Measurements from ENCODE around the gene GRB10.
"Not testable (repeated sequence)": the region's sequence is repeated elsewhere in the genome, so short reads cannot be mapped to it uniquely, and the experiment has no call there.

Gene GRB10

DNA sequence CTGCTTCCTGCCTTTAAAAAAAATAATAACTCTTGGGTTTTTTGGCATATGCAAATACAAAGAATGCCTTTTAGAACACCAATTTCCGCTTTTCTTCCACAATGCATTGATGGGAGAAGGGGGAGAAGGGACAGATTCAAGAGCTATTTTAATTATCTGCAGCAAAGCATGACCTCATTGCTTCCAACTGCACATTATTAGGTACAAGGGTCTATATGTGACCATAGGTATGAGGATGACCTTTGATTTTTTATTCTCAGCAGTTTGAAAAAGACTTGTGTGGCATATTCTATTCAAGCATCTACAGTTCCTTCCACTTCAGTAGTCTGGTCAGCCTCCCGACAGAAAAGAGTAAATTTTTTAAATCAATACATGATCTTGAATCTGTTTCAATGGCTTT, 39.7 kb downstream of the GRB10 start:
- DNase-seq (no peak), ATAC-seq (no peak)

DNA sequence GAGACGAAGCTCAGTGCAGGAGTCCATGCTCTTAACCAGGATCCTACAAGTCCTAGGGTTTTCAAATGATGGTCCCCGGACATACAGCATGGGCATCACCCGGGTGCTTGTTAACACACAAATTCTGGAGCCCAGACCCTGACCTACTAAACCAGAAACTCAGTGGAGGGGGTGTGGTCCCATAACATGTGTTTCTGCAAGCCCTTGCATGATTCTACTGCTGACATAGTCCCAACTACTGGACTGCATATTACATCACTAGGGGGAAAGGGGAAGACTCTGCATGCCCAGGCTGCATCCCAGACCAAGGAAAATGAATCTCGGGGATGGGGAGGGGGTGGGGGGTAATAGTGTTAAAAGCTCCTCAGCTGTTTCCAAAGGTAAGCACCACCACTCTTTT, 40.3 kb downstream of the GRB10 start:
- DNase-seq (no peak), ATAC-seq (no peak)

DNA sequence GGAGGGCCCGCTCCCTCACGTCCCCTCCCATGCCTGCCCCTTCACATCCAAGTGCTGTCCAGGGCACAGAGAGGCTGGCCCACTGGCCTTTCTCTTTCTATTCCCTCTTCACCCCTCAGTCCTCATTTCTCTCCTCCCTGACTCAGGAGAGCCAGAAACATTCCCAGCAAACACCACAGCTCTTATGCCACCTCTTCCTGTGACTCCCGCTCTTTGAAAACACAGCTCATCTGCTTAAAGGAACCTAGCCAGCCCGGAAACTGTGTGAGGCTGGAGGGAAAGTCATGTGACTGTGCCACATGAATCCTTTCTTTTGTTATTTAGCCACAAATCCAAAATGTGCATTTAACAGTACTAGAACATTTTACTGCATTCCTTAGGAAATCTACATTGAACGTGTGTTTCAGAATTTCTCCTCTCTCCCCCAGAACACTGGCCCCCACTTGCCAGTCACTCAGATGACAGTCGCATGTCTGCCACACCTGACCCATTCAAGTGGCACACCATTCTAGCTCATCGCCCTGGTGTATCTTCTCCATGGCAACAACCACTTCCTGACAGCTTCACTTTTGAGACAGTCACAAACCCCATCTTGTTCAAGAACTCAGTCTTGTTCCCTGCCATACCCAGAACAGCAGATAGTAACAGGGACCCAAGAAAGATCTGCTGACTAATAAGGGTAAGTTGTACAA, 42.8 kb downstream of the GRB10 start:
- ATAC-seq (peak; percentile 95), DNase-seq (peak; percentile 35)

DNA sequence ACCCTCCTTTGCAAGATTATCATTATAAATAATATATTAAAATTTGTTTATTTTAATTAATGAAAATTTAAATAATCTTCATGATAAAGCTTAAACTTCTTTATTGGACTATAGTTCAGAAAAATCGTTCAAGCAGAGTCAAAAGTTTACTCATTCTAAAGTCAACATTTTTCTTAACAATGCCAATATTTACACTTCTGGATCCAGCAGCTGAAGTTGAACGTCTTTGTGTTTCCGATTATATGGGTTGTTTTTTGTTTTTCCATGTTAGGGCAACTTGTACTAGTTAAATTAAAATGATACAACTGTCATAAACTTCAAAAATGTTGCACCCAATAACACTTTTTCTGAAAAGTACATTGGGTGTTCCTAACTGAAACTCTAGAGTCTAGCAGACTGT, 43.8 kb downstream of the GRB10 start:
- DNase-seq, result no peak
- no peak for ATAC-seq

DNA sequence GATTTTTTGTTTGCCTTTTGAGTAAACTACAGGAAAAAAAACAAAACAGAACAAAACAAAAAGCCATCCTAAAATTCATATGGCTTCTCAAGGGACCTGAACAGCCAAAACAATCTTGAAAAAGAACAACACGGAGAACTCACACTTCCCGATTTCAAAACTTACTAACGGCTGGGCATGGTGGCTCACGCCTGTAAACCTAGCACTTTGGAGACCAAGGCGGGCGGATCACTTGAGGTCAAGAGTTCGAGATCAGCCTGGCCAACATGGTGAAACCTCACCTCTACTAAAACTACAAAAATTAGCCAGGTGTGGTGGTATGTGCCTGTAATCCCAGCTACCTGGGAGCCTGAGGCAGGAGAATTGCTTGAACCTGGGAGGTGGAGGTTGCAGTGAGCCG, 46.9 kb downstream of the GRB10 start:
- ATAC-seq, DNase-seq: not testable (repeated sequence)

DNA sequence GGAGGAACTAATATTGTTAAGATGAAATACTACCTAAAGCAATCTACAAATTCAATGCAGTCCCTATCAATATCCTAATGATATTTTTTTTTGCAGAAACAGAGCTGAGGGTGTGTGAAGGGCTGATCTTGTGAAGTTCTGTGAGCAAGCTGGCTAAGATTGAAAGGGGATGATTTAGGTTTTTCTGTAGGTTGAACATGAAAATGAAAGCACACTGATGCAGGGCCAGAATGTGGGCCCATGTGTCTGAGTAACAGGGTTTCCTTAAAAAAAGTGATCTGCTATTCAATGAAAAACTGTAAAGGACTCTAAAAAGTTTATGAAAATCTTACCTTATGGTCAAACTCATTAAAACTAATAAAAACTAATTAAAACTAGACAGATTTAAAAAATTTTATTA, 47.4 kb downstream of the GRB10 start:
- DNase-seq (no peak), ATAC-seq (no peak)

DNA sequence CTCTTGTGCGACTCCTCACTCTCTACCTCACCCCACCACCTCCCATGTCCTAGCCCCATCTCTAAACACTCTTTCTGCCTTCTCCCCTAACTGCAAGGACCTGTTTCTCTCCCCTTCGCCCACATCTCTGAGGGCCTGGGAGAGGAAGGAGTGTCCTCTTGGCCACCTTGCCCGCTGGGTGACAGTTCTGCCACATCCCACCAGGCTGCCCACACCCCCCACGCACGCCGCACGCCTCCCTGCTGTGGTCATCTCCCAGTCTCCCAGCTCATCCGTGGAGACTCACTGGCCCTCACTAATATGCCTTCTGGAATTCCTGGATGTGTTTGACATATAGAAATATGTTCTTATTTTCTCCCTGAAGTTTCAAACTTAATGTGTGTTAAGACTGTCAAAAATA, 48.5 kb downstream of the GRB10 start:
- ATAC-seq, result no peak
- no peak for DNase-seq

DNA sequence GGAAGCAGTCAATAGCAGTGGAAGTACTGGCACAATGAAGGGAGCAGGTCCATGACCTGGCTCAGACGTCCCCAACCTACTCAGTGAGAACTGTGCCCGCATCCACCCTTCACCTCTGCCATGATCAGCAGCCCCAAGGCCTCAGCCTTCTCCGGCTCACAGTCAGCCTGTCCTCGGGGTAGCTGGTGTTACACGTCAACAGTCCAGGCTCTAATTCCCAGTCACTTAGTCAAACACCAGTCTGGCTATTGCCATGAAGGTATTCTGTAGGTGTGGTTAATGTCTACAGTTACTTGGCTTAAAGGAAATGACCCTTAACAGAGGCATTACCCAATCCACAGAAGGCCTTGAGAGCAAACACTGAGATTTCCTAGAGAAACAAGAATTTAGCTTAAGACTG, 49.1 kb downstream of the GRB10 start:
- ATAC-seq (no peak), DNase-seq (no peak)

DNA sequence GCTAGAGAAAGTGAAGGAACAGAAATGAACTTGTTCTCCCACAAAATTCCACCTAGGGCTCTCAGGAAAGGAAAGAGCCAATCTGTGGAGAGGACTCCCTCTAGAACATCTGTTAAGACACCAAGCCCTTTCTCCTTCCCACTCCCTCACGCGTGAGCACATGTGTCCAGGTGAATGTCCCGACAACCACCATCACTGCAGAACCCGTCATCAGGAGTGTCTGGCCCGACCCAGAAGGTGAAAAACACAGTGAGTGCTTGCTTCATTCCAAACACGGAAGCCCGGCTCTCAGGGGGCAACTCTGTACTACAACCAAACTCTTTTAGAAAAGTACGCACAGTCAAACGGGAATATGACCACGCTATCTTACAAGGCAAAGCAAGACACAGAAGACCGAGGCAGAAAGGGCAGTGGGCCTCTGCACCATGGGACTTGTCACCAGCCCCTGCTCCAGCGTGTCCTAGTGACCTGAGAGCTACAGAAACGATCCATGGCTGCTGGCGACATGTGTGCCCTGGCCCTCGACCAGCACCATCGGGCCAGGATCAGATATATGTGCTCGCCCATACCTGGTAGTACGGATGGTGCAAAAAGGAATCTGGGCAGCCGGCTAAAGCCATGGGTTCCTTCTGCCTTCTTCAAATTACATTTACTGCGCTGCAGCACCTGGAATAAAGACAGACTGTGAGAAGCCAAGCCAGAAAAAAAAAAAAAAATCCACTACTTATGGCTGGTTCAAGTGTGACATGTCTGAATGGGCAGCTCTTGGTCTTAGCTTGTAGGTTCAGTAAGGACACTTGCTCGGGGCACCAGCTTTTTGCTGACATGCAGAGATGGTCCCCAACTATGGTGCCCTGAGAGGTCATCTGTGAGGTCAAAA, 50.8 kb downstream of the GRB10 start:
- peak; percentile 19 for ATAC-seq

DNA sequence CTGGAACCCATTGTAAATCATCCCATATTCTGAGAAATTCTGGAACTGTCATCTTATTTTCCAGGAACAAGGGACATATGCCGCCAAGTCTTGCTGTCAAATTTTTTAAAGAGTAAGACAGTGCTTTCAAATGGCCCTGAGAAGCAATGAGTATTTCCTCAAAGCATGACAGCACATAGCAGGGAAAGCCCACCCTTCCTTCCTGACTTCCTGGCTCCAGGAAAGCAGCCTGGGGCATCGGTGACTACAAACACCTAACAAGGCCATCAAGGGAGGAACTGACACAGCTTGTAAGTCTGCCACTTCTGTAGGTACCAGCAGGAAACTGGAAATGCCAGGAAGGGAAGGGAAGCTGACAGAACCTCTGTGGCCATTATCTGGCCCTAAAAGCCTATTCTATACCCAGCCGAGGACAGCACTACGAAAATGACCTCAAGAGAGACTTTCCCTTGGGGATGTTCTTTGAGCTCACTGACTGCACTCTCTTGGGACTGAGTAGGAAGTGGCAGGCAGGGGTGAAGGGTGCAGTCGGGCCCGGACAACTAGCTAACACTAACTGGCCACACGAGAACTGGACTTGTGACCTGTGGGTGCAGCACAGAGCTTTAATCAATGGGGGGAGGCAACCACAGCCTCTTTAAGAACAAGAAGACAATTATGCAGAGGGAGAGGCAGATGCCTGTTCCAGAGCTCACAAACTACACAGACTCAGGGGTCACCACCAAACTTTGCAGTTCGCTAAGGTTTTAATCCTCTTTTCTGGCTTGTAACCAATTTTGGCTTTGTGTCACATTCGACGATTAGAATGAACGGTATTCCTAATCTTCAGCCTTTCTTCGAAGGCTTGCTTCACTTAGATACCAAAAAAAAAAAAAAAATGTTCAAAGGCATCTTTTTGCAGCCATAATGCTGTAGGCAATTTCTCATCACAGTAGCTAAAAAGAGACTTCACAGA, 52.0 kb downstream of the GRB10 start:
- ATAC-seq (no peak), DNase-seq (no peak)

More for the DNA sequence above, 50.8 kb downstream of the GRB10 start:
- no peak for DNase-seq

DNA sequence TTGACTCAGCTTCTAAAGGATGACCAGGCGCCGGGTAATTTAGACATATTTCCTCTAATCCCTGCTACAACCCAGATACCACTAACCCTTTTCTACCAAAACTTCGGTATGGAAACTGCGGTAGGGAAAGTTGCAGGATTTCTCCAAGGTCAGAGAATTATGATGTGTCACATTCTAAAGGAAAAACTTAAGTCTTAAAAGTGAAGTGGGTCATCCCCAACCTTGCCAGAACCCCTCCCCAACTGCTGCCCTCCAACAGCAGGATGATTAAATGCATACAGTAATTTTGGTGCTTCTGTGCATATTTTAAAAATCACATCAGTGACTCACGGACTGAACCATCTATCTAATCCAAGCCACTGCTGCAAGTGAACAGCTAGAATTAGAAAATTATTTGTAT, 52.7 kb downstream of the GRB10 start:
- no peak for DNase-seq
- ATAC-seq, result no peak

DNA sequence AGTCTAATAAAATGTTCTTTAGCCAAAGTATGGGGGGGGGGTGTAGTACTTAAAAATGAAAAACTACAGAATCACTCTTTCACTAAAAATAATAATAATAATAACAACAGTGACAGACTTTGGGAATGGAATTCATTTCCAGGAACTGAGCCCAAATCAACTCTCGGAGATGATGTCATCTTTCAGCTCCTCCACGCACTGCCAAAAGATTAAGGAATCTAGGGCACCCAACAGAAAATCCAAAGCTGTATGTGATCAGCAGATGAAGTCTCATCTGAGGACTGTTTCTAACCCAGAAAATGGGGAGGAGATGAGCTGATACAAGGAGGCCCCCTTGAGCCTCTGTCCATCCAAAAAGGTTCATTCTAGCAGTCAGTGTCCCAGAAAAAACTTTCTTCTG, 54.5 kb downstream of the GRB10 start:
- ATAC-seq (no peak), DNase-seq (no peak)

DNA sequence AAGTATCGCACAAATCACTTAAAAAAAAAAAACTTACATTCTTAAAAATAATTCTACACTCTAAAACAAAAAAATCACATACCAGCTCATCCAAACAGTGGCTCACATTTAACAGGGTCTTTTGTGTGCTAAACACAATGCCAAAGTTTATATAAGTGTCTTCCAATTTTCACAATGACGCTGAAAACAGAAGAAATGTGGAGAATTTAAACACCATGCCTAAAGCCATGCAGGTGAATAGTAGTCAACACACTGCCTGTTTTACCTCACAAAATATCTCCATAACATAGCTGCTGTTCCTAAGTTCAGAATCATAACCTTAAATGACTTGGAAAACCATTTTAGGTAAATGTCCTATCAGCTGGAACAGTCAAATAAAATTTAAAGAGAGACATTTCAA, 55.0 kb downstream of the GRB10 start:
- ATAC-seq, result no peak
- no peak for DNase-seq

DNA sequence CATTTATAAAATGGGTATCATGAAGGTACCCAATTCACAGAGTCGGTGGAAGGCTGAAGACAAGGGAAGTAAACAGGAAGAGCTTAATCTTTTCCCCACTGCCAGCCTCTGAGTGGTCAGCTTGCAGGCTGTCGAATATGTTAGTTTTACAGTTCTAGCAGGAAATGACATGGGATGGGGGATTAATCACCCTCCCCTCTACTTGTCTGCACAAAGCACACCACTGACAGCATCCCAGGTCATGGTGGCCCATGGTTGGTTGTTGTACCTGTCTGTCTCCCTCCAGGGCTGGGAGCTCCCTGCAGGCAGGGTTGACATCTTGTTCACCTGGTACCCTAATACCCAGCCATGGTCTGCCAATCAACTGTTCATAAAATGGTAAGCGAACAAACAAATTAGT, 55.6 kb downstream of the GRB10 start:
- no peak for DNase-seq
- no peak for ATAC-seq

DNA sequence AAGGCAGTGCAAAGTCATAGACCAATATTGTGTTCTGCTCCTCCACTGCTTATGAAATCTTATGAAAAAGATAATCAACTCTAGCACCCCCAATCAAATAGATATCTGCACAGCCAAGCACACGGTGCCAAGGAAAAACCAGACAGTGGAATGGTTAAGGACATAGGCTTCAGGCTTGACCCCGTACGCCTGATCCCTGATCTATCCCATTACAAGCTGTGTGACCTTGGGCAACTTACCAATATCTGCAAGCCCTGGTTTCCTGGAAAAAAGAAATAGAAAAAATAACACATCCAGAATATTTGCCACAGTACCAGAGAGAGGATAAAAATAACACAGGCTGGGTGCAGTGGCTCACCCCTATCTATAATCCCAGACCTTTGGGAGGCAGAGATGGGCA, 56.9 kb downstream of the GRB10 start:
- ATAC-seq, result no peak
- no peak for DNase-seq

DNA sequence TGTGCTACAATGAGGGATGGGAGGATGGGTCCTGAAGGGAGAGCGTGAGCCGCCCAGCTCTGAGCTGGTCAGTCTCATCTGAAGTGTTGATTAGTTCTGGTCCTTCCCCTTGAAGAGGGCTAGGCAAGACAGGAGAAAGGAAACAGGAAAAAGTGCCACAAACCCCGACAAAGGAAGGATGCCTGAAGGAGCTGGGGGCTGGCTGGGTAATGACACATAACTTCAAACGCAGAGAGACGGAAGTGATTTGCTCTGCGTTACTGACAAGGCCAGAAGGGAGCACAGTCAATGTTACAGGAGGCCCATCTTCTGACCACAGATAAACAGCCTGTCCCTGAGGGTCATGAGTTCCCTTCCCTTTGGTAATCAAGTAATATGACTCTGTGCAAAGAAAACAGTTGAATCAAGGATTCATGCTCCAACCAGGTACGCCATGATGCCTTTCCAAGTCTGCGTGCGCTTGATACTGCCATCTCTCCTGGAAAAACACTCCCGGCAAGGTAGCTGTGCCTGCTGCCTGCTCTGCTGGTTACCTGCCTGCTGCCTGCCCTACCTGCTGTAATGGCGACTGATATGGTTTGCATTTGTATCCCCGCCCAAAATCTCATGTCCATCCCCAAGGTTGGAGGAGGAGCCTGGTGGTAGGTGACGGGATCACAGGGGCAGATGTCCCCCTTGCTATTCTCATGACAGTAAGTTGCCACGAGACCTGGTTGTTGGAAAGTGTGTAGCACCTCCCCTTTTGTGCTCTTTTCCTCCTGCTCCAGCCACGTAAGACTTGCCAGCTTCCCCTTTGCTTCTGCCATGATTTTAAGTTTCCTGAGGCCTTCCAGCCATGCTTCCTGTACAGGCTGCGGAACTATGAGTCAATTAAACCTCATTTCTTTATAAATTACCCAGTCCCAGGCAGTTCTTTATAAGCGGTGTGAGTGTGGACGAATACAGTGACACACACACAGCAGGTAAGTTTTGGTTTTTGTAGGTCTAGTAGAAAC, 57.9 kb downstream of the GRB10 start:
- DNase-seq (no peak), ATAC-seq (no peak)

DNA sequence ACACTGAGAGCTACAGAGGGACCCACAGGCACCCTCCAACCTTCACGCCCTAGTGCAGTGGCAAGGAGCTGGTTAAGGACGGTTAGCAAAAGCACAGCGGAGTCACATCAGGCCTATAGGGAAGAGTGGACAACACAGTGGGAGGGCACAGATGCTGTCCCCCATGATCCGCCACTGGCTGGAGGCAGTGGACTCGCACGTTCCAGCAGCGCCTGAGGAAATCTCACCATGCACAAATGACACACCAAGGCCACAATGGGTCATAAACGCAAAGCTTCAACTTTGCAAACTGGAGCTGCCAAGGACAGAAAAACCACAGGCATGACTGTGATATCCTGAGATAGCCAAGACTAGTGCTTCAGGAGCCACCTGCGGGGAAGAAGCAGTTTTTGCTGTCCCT, 58.8 kb downstream of the GRB10 start:
- ATAC-seq (no peak), DNase-seq (no peak)

DNA sequence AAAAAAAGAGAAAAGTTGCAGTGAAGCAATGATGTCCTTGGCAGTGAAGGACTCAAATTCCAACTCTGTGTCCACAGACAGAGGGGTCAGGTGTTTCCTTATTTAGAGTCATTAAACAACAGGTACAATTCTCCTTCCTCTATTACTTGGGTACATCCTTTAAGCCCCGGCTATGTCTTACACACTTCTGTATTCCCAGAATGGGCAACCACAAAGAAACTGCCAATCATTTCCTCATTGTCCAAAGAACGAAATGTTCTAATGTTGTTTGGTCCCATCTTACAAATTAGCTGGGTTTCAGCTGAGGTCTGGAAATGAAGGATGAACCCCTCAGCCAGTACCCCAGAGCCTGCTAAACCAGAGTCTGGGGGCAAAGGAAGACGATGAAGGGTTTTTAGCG, 59.5 kb downstream of the GRB10 start:
- DNase-seq, result no peak
- no peak for ATAC-seq

DNA sequence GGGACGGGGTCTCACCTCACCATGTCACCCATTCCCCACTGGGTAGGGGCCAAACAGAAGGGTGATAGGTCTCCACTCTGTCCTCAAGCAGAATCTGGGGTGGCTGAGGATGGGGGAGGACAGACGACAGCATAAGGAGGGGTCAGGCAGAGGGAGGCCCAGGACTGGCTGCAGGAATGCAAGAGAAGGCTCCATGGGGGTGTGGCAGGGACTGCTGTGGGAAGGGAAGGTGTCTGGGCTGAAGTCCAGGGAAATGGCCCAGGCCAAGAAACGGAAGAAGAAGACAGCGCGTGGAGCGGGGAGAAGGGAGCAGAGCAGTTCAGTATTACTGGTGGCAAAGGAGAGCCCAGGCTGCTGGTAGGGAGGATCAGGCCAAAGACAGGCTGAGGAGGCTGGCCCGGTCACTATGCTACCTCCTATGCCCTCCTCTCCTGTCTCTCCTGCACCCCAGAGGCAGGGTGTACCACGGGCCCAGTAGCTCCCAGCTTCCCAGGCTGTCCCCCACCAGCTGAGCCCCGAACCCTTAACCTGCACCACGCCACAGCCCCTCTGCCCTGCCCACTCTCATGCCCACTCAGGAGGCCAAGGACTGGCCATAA, 60.9 kb downstream of the GRB10 start:
- DNase-seq (no peak), ATAC-seq (no peak)

DNA sequence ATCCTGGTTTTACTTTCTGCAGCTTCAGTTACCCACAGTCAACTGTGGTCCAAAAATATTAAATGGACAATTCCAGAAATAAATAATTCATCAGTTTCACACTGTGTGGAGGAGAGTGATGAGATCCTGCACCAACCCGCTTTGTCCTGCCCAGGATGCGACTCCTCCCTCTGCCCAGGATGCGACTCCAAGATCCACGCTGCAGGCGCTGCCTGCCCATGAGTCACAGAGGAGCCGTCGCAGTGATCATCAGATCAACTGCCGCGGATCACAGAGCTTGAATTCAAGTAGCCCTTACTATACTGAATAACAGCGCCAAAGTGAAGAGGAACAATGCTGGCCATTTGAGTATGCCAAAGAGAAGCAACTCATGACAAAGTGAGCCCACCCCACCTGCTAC, 61.5 kb downstream of the GRB10 start:
- ATAC-seq (no peak), DNase-seq (no peak)

DNA sequence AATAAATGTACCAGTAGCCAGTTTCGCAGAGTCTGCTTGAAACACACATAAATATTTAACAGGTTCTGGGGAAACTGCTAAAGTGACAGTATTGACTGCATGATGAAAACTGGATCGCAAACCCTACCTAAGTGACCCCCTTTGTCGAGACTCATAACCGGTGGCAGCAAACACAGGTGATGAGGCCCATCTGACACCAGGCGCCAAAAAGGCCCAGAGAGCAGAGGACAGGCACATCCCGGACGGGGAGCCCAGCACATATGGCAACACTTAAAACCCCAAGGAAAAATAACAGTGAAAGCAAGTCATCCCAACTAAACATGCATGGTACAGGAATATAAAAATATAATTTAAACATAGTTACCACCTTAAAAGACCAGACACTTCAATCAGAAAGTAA, 62.4 kb downstream of the GRB10 start:
- ATAC-seq, result no peak
- DNase-seq, result no peak
